Effector memory CD8-positive, alpha-beta T cell (primary cell): ENCODE measurements around the gene PROM2.
"Not testable (repeated sequence)": the region's sequence is repeated elsewhere in the genome, so short reads cannot be mapped to it uniquely, and the experiment has no call there.

ENCODE experiments used
- ATAC-seq: fragments of 150-1000 bp; cut with Tn5 transposase; replicated peaks from 2 replicates; pipeline ENCODE4 v1.10.0; 2021; ENCODE audit warnings: mild to moderate bottlenecking, moderate library complexity
- DNase-seq, 3 experiments: peaks; one replicate each; pipeline ENCODE4 v3.0.0; 2021
- H3K27ac Mint-ChIP-seq, 2 donors: one replicate each; pipeline ENCODE4 v1.8.0; 2022; ENCODE audit warnings: mild to moderate bottlenecking in 2 of 2, mixed read lengths in 2 of 2, moderate library complexity in 2 of 2
- H3K27me3 Mint-ChIP-seq, 2 donors: one replicate each; pipeline ENCODE4 v1.8.0; 2022; ENCODE audit warnings: mixed read lengths in 2 of 2
- H3K36me3 Mint-ChIP-seq: one replicate; pipeline ENCODE4 v1.8.0; 2022; ENCODE audit warnings: mild to moderate bottlenecking, moderate library complexity, mixed read lengths; ENCODE audit not compliant: insufficient read depth
- H3K4me1 Mint-ChIP-seq, 2 donors: one replicate each; pipeline ENCODE4 v1.8.0; 2022; ENCODE audit warnings: low read depth in 2 of 2, mixed read lengths in 2 of 2
- H3K4me3 Mint-ChIP-seq, 2 donors: one replicate each; pipeline ENCODE4 v1.8.0; 2022; ENCODE audit warnings: mild to moderate bottlenecking in 2 of 2, mixed read lengths in 2 of 2, moderate library complexity in 2 of 2
- H3K9me3 Mint-ChIP-seq, 2 donors: one replicate each; pipeline ENCODE4 v1.8.0; 2022; ENCODE audit warnings: mixed read lengths in 2 of 2

PROM2 gene

DNA sequence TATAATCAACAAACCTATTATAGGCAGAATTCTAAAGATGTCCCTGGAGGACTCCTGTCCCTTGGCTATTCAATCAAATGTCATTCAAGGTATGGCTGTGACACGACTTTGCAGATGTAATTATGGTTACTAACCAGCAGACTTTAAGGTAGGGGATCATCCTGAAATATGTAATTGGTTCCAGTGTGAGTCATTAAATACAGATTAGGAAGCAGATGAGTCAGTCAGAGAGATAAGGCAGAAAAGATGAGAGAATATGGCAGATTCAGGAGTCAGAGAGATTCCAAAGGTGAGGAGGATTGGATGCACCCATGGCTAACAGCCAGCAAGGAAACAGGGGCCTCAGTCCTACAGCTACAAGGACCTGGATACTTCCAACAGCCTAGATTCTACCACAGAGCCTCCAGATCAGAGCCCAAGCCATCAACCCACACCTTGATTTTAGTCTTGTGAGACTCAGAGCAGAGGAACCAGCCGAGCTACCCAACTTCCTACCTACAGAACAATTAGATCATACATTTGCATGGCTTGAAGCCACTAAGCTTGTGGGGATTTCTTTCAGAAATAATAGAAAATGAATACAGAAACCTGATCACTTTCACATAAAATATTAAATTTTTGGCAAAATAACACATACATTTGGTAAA is 11.2 kb upstream of the PROM2 start:
- no peak overlapping the region for H3K4me3 Mint-ChIP-seq
- ATAC-seq (no peak), DNase-seq (no peak)
- H3K27me3 Mint-ChIP-seq, result peaks cover 14 to 46% of the 10 kb centered on the region in 2 donors
- H3K36me3 Mint-ChIP-seq, result peaks cover 3% of the 10 kb centered on the region
- no peaks in the 10 kb centered on the region for H3K4me1 Mint-ChIP-seq
- peaks cover 3 to 8% of the 10 kb centered on the region in 2 donors for H3K9me3 Mint-ChIP-seq
- no peak overlapping the region for H3K27ac Mint-ChIP-seq

GRCh38 chr2:95264624-95265023 is 9.6 kb upstream of the PROM2 start:
- Mint-ChIP-seq H3K27me3 (peaks cover 6 to 46% of the 10 kb centered on the region in 2 donors), H3K36me3 (peaks cover 3% of the 10 kb centered on the region), H3K4me1 (no peaks in the 10 kb centered on the region), H3K27ac (no peak overlapping the region), H3K4me3 (no peak overlapping the region), H3K9me3 (peaks cover 3 to 8% of the 10 kb centered on the region in 2 donors)
- DNase-seq, result no peak
- ATAC-seq, result no peak

DNA sequence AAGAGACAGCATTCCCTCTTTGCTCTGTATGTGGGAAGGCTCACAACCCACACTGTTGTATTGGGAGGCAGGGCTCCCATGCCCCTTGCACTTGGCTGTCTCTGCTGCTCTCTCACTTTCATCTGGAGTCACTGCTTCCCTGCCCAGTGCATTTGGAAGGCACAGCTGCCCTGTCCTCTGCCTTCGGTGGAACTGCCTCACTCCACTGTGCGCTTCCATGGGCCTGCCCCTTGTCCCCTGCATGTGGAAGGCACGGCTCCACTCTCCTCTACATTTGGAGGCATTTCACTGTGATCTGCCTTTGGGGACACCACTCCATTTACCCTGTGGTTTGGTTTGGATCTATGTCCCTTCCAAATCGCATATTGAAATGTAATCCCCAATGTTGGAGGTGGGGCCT is 9.1 kb upstream of the PROM2 start:
- Mint-ChIP-seq H3K9me3 (peaks cover 2 to 4% of the 10 kb centered on the region in 2 donors), H3K27me3 (peaks cover 4 to 42% of the 10 kb centered on the region in 2 donors), H3K27ac (no peak overlapping the region), H3K4me1 (no peaks in the 10 kb centered on the region), H3K4me3 (no peak overlapping the region), H3K36me3 (peaks cover 3% of the 10 kb centered on the region)
- no peak for ATAC-seq
- no peak for DNase-seq

- Mint-ChIP-seq H3K9me3 (no peaks in the 10 kb centered on the region), H3K27me3 (peaks cover 0 to 30% of the 10 kb centered on the region in 2 donors), H3K27ac (no peak overlapping the region), H3K4me1 (no peaks in the 10 kb centered on the region), H3K4me3 (no peak overlapping the region), H3K36me3 (peaks cover 3% of the 10 kb centered on the region)
- ATAC-seq (no peak), DNase-seq (no peak)
Measured at GRCh38 chr2:95266781-95267430, 7.3 kb upstream of the PROM2 start.

GRCh38 chr2:95267458-95268210 is 6.6 kb upstream of the PROM2 start:
- ATAC-seq (no peak), DNase-seq (no peak)
- peaks cover 0 to 30% of the 10 kb centered on the region in 2 donors for H3K27me3 Mint-ChIP-seq
- no peak overlapping the region for H3K27ac Mint-ChIP-seq
- no peaks in the 10 kb centered on the region for H3K9me3 Mint-ChIP-seq
- H3K4me1 Mint-ChIP-seq, result no peaks in the 10 kb centered on the region
- no peak overlapping the region for H3K4me3 Mint-ChIP-seq
- peaks cover 3% of the 10 kb centered on the region for H3K36me3 Mint-ChIP-seq

GRCh38 chr2:95268211-95269035 is 5.8 kb upstream of the PROM2 start:
- Mint-ChIP-seq H3K9me3 (no peaks in the 10 kb centered on the region), H3K27me3 (peaks cover 0 to 30% of the 10 kb centered on the region in 2 donors), H3K4me1 (no peaks in the 10 kb centered on the region), H3K36me3 (no peaks in the 10 kb centered on the region), H3K27ac (no peak overlapping the region), H3K4me3 (no peak overlapping the region)
- DNase-seq (no peak), ATAC-seq (no peak)

DNA sequence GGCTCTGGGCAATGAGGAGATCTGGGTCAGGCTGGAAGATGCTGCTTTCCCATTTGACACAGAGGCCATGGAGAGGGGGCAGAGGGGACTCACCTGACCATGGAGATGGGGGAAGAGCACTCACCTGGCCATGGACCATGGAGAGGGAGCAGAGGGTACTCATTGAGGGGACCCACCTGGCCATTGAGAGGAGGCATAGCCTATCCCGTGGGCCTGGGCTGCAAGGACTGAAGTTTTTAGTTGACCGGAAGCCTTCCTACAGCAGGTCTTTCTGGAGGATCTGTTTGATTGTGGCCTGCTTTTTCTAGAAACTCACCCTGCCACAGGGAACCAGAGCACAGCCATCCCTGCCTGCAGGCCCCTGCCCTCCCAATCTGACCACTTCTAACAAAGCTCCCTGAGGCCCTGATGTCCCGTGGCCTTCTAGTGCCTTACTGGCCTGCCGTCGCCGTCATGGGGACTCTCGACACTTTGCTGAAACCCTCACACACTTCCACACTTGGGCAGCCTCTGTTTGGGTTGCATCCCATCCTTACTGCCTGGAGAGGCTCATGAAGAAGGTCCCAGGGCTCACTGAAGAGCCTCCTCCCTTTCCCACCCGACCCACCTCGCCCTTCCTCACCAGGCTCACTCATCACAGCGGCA is 5.1 kb upstream of the PROM2 start:
- H3K4me3 Mint-ChIP-seq, result no peak overlapping the region
- H3K27ac Mint-ChIP-seq, result no peak overlapping the region
- DNase-seq, result no peak
- no peak for ATAC-seq
- no peaks in the 10 kb centered on the region for H3K9me3 Mint-ChIP-seq
- peaks cover 0 to 30% of the 10 kb centered on the region in 2 donors for H3K27me3 Mint-ChIP-seq
- H3K4me1 Mint-ChIP-seq, result no peaks in the 10 kb centered on the region
- H3K36me3 Mint-ChIP-seq, result no peaks in the 10 kb centered on the region

- not testable (repeated sequence) for H3K9me3 Mint-ChIP-seq, ATAC-seq, H3K4me3 Mint-ChIP-seq, H3K4me1 Mint-ChIP-seq, H3K36me3 Mint-ChIP-seq, DNase-seq, H3K27ac Mint-ChIP-seq
- H3K27me3 Mint-ChIP-seq, result peaks cover 0 to 28% of the 10 kb centered on the region in 2 donors
Measured at GRCh38 chr2:95269745-95270144, 4.5 kb upstream of the PROM2 start.

DNA sequence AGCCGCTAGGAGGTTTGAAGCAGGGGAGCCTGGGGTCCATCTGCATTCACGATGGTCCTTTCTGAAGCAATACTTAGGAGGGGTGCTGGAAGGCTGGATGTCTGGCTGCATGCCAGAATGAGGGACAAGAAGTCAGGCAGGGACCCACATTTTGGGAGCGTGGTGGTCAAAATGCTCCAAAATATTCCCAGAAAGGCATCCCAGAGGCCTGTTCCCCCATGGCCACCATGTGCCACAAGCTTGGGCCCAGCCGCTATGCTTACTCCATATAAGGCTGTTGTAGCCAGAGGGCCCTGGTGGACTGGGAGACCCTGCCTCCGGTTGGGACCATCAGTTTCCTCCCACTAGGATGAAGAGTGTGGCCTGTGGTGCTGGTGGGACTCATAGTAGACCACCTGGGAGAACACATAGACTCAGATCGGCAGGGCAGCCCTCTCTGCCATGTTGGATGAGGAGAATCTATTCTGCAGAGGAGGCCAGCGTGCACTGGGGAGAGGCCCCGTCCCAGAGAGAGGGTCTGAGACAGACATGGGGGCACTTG is 3.6 kb upstream of the PROM2 start:
- H3K4me1 Mint-ChIP-seq, result no peaks in the 10 kb centered on the region
- no peaks in the 10 kb centered on the region for H3K36me3 Mint-ChIP-seq
- H3K4me3 Mint-ChIP-seq, result no peak overlapping the region
- DNase-seq (no peak), ATAC-seq (no peak)
- peaks cover 0 to 19% of the 10 kb centered on the region in 2 donors for H3K27me3 Mint-ChIP-seq
- no peak overlapping the region for H3K27ac Mint-ChIP-seq
- H3K9me3 Mint-ChIP-seq, result no peaks in the 10 kb centered on the region

DNA sequence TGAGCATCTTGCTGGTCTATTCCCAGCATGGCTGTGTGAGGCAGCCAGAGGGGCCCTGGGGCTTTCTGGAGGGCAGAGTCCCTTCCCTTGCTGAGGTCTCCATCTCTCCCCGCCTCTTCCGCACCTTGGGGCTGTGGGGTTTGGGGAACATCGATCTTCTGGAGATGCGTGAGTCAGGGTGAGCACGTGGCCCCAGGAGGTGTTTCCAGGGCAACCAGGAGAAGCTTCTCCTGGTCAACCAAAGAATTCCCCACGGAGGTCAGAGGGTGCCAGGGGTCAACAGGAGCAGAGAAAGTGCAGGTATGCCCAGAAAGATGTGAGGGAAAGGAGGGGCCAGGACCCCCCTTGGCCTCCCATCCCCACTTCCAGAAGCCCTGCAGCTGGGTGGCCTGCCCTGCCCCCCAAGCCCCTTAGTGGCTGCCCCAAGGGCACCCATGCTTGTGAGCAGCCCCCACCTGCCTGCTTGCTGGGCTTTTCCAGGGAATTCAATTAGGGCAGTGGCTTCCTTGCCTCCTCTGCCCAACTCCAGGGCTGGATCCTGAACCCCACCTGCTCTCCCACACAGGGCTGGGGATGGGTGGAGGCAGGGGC is 2.8 kb upstream of the PROM2 start:
- H3K4me3 Mint-ChIP-seq, result no peak overlapping the region
- H3K9me3 Mint-ChIP-seq, result no peaks in the 10 kb centered on the region
- ATAC-seq, result no peak
- H3K27me3 Mint-ChIP-seq, result peaks cover 0 to 10% of the 10 kb centered on the region in 2 donors
- no peaks in the 10 kb centered on the region for H3K36me3 Mint-ChIP-seq
- no peaks in the 10 kb centered on the region for H3K4me1 Mint-ChIP-seq
- no peak overlapping the region for H3K27ac Mint-ChIP-seq
- DNase-seq, result no peak

DNA sequence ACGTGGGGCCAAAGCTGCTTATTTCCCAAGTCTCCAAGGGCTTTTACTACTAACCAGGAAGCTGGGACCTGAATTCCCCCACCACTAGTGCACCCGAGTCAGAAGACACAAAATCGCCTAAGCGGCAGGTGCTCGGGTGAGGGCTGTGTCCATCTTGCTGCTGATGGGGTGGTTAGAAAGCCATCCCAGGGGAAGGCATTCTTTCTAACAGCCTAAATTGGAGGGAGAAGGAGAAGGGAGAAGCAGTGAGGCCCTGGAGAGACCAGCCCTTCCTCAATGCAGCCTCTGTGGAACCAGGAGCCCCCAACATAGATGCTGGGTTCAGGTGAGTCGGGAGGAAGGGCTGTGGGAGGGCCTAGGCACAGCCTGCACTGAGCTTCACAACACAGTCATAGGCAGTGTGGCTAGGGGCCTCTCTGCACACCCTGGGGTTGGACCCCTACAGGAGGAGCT is 1.9 kb upstream of the PROM2 start:
- no peak for ATAC-seq
- H3K27me3 Mint-ChIP-seq, result peaks cover 0 to 2% of the 10 kb centered on the region in 2 donors
- H3K36me3 Mint-ChIP-seq, result no peaks in the 10 kb centered on the region
- H3K9me3 Mint-ChIP-seq, result no peaks in the 10 kb centered on the region
- H3K27ac Mint-ChIP-seq, result no peak overlapping the region
- H3K4me1 Mint-ChIP-seq, result no peaks in the 10 kb centered on the region
- no peak for DNase-seq
- no peak overlapping the region for H3K4me3 Mint-ChIP-seq

GRCh38 chr2:95272781-95273180 is 1.5 kb upstream of the PROM2 start:
- DNase-seq (no peak), ATAC-seq (no peak)
- Mint-ChIP-seq H3K4me1 (no peaks in the 10 kb centered on the region), H3K27ac (no peak overlapping the region), H3K4me3 (no peak overlapping the region), H3K27me3 (peaks cover 0 to 3% of the 10 kb centered on the region in 2 donors), H3K9me3 (no peaks in the 10 kb centered on the region), H3K36me3 (no peaks in the 10 kb centered on the region)
